ENCODE data around the gene MTSS2. TPM values are rescaled to one million over a fixed set of nuclear protein-coding genes. Genes with fewer than 3 reads are reported as not detected.

The MTSS2 gene
- total and polyA plus RNA-seq, 2 experiments from 2014 or later, result 1.6 to 19.6 TPM

DNA sequence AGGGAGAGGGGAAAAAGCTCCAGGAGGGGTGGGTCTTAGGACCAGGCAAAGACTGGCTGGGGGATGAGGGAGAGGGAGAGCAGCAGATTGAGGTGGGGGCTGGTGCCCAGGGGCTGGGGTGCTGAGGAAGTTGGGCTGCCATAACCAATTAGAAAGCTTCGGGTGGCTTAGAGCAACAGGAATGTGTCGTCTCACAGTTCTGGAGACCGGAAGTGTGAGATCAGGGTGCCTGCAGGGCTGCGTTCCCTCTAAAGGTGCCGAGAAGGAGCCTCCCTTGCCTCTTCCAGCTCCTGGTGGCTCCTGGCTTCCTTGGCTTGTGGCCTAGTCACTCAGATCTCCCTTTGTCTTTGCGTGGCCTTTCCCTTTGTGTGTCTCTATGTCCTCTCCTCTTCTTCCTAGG lies 37.2 kb downstream of the MTSS2 start:
- H3K4me1 Mint-ChIP-seq, result peaks cover 14% of the 10 kb centered on the region
- H3K27ac Mint-ChIP-seq, result no peak overlapping the region
- H3K4me3 Mint-ChIP-seq, result no peak overlapping the region
- H3K79me2 ChIP-seq (replicated peaks; ENCODE audit: insufficient read depth), result no peaks in the 10 kb centered on the region
- H3K36me3 Mint-ChIP-seq (ENCODE audit: low read depth), result peaks cover 18% of the 10 kb centered on the region
- H3K4me1 ChIP-seq (ENCODE audit: insufficient read depth), result no peaks in the 10 kb centered on the region
- H3K36me3 ChIP-seq (ENCODE audit: insufficient read depth), result no peaks in the 10 kb centered on the region
- TF ChIP-seq JUNB (IDR thresholded peaks at IDR 0.05; ENCODE audit: unreplicated experiment) (no peak), EZH2 (IDR thresholded peaks at IDR 0.05; ENCODE audit: low read depth, unreplicated experiment) (no peak), ZNF331 (CRISPR knock-in tag; IDR thresholded peaks at IDR 0.05; ENCODE audit: low read depth) (no peak), ETS1 (IDR thresholded peaks at IDR 0.05) (no peak), ZNF462 (CRISPR knock-in tag; IDR thresholded peaks at IDR 0.05) (no peak), NANOG (IDR thresholded peaks at IDR 0.05; ENCODE audit: borderline replicate concordance) (no peak), POLR2AphosphoS5 (IDR thresholded peaks at IDR 0.05; ENCODE audit: low read depth) (no peak), EZH2phosphoT487 (IDR thresholded peaks at IDR 0.05; ENCODE audit: unreplicated experiment) (no peak), CREB1 (CRISPR knock-in tag; IDR thresholded peaks at IDR 0.05; ENCODE audit: low read depth) (no peak), STAT1 (IDR thresholded peaks at IDR 0.05; ENCODE audit: unreplicated experiment) (no peak)
- TF ChIP-seq, protein P1, sequence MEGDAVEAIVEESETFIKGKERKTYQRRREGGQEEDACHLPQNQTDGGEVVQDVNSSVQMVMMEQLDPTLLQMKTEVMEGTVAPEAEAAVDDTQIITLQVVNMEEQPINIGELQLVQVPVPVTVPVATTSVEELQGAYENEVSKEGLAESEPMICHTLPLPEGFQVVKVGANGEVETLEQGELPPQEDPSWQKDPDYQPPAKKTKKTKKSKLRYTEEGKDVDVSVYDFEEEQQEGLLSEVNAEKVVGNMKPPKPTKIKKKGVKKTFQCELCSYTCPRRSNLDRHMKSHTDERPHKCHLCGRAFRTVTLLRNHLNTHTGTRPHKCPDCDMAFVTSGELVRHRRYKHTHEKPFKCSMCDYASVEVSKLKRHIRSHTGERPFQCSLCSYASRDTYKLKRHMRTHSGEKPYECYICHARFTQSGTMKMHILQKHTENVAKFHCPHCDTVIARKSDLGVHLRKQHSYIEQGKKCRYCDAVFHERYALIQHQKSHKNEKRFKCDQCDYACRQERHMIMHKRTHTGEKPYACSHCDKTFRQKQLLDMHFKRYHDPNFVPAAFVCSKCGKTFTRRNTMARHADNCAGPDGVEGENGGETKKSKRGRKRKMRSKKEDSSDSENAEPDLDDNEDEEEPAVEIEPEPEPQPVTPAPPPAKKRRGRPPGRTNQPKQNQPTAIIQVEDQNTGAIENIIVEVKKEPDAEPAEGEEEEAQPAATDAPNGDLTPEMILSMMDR (conservative IDR thresholded peaks at IDR 0.05; ENCODE audit: low read depth in 2 of 2), result no peak
- TF ChIP-seq, protein P2, sequence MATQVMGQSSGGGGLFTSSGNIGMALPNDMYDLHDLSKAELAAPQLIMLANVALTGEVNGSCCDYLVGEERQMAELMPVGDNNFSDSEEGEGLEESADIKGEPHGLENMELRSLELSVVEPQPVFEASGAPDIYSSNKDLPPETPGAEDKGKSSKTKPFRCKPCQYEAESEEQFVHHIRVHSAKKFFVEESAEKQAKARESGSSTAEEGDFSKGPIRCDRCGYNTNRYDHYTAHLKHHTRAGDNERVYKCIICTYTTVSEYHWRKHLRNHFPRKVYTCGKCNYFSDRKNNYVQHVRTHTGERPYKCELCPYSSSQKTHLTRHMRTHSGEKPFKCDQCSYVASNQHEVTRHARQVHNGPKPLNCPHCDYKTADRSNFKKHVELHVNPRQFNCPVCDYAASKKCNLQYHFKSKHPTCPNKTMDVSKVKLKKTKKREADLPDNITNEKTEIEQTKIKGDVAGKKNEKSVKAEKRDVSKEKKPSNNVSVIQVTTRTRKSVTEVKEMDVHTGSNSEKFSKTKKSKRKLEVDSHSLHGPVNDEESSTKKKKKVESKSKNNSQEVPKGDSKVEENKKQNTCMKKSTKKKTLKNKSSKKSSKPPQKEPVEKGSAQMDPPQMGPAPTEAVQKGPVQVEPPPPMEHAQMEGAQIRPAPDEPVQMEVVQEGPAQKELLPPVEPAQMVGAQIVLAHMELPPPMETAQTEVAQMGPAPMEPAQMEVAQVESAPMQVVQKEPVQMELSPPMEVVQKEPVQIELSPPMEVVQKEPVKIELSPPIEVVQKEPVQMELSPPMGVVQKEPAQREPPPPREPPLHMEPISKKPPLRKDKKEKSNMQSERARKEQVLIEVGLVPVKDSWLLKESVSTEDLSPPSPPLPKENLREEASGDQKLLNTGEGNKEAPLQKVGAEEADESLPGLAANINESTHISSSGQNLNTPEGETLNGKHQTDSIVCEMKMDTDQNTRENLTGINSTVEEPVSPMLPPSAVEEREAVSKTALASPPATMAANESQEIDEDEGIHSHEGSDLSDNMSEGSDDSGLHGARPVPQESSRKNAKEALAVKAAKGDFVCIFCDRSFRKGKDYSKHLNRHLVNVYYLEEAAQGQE (IDR thresholded peaks at IDR 0.05; ENCODE audit: unreplicated experiment), result no peak
- H3K27me3 Mint-ChIP-seq (ENCODE audit: insufficient read depth, low read depth, poor library complexity), result peaks cover 3% of the 10 kb centered on the region
- no peaks in the 10 kb centered on the region for H3K27me3 ChIP-seq (ENCODE audit: insufficient read depth)
- no peaks in the 10 kb centered on the region for H3K9me2 ChIP-seq (ENCODE audit: insufficient read depth)
- DNase-seq (ENCODE audit: low spot score) (no peak), ATAC-seq (no peak)
- no peak overlapping the region for H3K27ac ChIP-seq (ENCODE audit: low read depth)
- H3K9me3 Mint-ChIP-seq, result peaks cover 12% of the 10 kb centered on the region
- no peak overlapping the region for H2AFZ ChIP-seq
- H3K4me3 ChIP-seq, result no peak overlapping the region
- H4K20me1 ChIP-seq (replicated peaks; ENCODE audit: insufficient read depth), result no peaks in the 10 kb centered on the region
- no peaks in the 10 kb centered on the region for H3F3A ChIP-seq (replicated peaks; ENCODE audit: low read depth)
- no peak overlapping the region for H3K4me2 ChIP-seq

All from GM23338 (cell line).